Progenitor cell of endocrine pancreas (in vitro differentiated cells): ENCODE measurements around the gene MVB12B. TPM values are rescaled to one million over a fixed set of nuclear protein-coding genes. Genes with fewer than 3 reads are reported as not detected.
A peak's percentile ranks its signal among the peaks of the same experiment; 100 is the strongest.

Source experiments
- DNase-seq: peaks from one replicate; pipeline ENCODE4 v3.0.0; 2021; ENCODE audit warnings: low spot score; ENCODE audit not compliant: unreplicated experiment
- H3K27ac Mint-ChIP-seq: 2 replicates; pipeline ENCODE4 v1.8.0; 2021; ENCODE audit warnings: mild to moderate bottlenecking, moderate library complexity, mixed read lengths
- H3K27me3 Mint-ChIP-seq: 2 replicates; pipeline ENCODE4 v1.8.0; 2021; ENCODE audit warnings: mixed read lengths
- H3K36me3 Mint-ChIP-seq: 2 replicates; pipeline ENCODE4 v1.8.0; 2022; ENCODE audit warnings: mixed read lengths; ENCODE audit not compliant: insufficient read depth
- H3K4me1 Mint-ChIP-seq: 2 replicates; pipeline ENCODE4 v1.8.0; 2021; ENCODE audit warnings: low read depth, mixed read lengths
- H3K4me3 Mint-ChIP-seq: 2 replicates; pipeline ENCODE4 v1.8.0; 2021; ENCODE audit warnings: low read depth, mild to moderate bottlenecking, moderate library complexity, mixed read lengths
- H3K9me3 Mint-ChIP-seq: 2 replicates; pipeline ENCODE4 v1.8.0; 2021; ENCODE audit warnings: low read depth, mixed read lengths
- total RNA-seq: library from RNA; stranded (reverse); gene quantifications from 2 replicates; pipeline ENCODE4 v1.2.1, GENCODE V29; 2021
- TF ChIP-seq, protein P1 (sequence below): fragments of 200-600 bp; sonication (generic); IDR thresholded peaks from one replicate; pipeline ENCODE4 v1.5.0; 2021; ENCODE audit warnings: antibody characterized with exemption, mild to moderate bottlenecking; ENCODE audit not compliant: unreplicated experiment

Gene MVB12B
- total RNA-seq, 1 donor from 2014 or later, result 34.6 TPM

DNA sequence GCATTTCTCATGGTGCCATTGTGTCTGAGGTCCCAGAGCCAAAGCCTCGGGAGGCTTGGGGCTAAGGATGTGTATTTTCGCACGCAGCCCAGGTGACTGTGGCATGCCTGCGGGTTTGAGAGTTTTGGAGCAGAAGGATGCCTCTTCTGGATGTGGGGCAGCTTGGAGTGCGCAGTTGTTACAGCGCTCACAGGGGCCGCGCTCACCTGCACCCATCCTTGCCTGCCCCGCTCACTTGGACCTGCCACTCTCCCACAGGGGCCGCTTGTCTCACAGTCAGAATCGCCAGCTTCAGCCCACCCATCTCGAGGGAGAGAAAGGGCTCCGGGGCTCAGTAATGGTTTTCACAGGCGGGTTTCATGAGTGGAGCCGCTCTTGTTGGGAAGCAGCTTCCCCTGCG, 132.9 kb downstream of the MVB12B start:
- peaks cover 1% of the 10 kb centered on the region for H3K4me1 Mint-ChIP-seq
- TF ChIP-seq, protein P1, sequence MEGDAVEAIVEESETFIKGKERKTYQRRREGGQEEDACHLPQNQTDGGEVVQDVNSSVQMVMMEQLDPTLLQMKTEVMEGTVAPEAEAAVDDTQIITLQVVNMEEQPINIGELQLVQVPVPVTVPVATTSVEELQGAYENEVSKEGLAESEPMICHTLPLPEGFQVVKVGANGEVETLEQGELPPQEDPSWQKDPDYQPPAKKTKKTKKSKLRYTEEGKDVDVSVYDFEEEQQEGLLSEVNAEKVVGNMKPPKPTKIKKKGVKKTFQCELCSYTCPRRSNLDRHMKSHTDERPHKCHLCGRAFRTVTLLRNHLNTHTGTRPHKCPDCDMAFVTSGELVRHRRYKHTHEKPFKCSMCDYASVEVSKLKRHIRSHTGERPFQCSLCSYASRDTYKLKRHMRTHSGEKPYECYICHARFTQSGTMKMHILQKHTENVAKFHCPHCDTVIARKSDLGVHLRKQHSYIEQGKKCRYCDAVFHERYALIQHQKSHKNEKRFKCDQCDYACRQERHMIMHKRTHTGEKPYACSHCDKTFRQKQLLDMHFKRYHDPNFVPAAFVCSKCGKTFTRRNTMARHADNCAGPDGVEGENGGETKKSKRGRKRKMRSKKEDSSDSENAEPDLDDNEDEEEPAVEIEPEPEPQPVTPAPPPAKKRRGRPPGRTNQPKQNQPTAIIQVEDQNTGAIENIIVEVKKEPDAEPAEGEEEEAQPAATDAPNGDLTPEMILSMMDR, result no peak
- no peaks in the 10 kb centered on the region for H3K27me3 Mint-ChIP-seq
- DNase-seq, result no peak
- H3K4me3 Mint-ChIP-seq, result no peak overlapping the region
- peaks cover 5% of the 10 kb centered on the region for H3K36me3 Mint-ChIP-seq
- H3K9me3 Mint-ChIP-seq, result no peaks in the 10 kb centered on the region
- H3K27ac Mint-ChIP-seq, result no peak overlapping the region

DNA sequence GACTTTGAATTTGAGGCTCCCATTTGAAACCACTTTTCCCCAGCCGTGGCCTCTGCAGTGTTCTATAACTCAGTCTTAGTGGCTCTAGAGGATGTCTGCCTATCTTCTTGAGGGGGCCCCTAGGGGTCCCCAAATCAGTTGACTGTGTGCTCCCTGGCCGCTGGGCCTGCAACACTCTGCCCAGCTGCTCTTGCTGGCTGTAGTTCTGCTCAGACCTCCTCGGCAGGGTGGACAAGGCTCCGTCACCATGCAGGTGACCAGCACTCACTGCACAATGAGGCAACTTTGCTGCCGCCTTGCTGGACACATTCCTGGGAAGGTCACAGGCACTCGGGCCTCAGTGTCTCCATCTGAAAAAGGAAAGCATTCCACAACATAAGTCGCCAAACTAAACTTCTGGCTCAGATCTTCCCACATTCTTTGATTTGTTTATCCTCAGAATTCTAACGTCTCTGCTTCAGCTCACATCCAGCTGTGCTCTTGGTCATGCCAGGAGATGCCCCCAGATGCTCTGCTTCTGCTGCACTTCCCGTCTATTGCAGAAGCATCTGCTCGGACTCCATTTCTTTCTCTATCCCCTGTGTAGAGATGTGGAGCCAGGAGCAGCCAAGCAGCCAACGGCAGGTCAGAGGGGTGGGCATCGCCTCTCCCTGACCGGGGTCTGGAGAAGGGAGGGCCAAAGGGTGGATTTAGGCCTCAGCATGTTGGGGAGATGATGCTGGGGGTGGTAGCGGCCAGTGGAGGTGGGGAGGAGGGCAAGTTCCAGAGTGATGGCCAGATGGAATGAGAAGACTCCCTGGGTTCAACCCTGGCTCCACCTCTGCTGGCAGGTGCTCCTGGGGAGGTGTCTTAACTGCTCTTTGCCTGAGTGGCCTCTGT, 133.6 kb downstream of the MVB12B start:
- no peaks in the 10 kb centered on the region for H3K9me3 Mint-ChIP-seq
- TF ChIP-seq, protein P1, result no peak
- H3K4me1 Mint-ChIP-seq, result no peaks in the 10 kb centered on the region
- no peak overlapping the region for H3K4me3 Mint-ChIP-seq
- H3K27ac Mint-ChIP-seq, result peak overlapping the region; percentile 40
- H3K36me3 Mint-ChIP-seq, result peaks cover 3% of the 10 kb centered on the region
- no peak for DNase-seq
- H3K27me3 Mint-ChIP-seq, result no peaks in the 10 kb centered on the region

DNA sequence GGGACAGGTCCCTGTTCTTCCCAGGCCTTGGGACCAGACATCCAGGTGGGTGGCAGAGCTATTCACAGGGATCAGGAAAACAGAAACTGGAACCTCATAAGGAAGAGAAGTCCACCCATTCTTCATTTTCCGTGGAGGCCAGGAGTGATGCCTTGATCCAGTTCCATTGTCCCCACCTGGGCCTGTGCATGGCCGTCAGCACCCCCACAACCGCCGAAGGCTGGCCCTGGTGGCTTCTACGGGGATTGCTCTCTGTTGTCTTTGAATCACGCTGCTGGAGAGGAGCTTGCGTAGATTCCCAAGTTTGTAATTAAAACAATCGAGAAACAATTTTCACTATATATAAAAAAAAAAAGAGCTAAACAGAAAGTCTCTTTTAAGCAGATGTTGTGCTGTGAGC, 134.4 kb downstream of the MVB12B start:
- Mint-ChIP-seq H3K9me3 (no peaks in the 10 kb centered on the region), H3K27me3 (no peaks in the 10 kb centered on the region), H3K4me3 (no peak overlapping the region), H3K27ac (no peak overlapping the region), H3K36me3 (peaks cover 3% of the 10 kb centered on the region), H3K4me1 (no peaks in the 10 kb centered on the region)
- TF ChIP-seq, protein P1, result peak; percentile 19
- DNase-seq, result no peak

DNA sequence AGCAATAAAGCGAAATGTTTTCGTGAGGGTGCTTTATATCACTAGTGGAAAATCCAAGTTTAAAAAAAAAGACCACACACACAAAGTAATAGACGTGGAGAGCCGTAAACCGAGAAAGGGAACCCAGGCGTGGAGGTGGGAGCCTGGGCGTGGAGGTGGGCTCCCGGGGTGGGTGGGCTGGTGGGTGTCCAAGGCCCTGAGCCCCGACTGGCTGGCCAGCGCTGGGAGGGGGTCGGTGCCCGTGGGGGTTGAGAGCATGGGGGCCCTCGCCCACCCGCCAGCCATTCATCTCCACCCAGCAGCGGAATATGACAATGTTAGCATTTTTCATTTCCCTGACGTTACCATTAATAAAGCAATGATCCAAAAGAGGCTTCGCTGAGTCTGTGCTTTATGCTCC, 135.0 kb downstream of the MVB12B start:
- TF ChIP-seq, protein P1, result no peak
- Mint-ChIP-seq H3K9me3 (no peaks in the 10 kb centered on the region), H3K36me3 (peaks cover under 1% of the 10 kb centered on the region), H3K27me3 (no peaks in the 10 kb centered on the region), H3K4me3 (no peak overlapping the region), H3K27ac (no peak overlapping the region), H3K4me1 (no peaks in the 10 kb centered on the region)
- DNase-seq, result no peak

DNA sequence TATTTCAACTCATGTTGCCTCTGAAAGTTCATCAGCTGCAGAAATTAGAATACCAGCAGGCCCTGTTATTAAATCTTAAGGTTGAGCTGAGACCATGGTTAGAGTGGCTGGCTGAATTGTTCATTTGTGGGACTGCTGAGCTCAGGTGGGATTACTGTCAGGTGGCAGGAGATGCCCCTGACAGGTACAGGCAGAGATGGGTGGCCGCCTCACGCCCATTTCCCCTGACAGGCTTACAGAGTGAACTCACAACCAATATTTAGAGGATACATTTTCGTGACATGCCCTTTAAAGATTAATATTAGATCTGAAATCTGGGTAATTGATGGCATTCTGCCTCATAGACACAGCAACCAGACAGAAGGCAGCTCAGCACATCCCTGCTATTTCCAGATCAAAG, 136.0 kb downstream of the MVB12B start:
- H3K4me1 Mint-ChIP-seq, result no peaks in the 10 kb centered on the region
- DNase-seq, result no peak
- no peaks in the 10 kb centered on the region for H3K9me3 Mint-ChIP-seq
- TF ChIP-seq, protein P1, result no peak
- no peaks in the 10 kb centered on the region for H3K36me3 Mint-ChIP-seq
- H3K27ac Mint-ChIP-seq, result no peak overlapping the region
- no peak overlapping the region for H3K4me3 Mint-ChIP-seq
- no peaks in the 10 kb centered on the region for H3K27me3 Mint-ChIP-seq
